ENCODE measurements around the gene CCDC34.

Gene CCDC34

GRCh38 chr11:27292637-27293010 lies 70.4 kb downstream of the CCDC34 start:
- in situ Hi-C loops (cut with MboI; ENCODE audit: low sequenced_read_pairs) = no loop called here

DNA sequence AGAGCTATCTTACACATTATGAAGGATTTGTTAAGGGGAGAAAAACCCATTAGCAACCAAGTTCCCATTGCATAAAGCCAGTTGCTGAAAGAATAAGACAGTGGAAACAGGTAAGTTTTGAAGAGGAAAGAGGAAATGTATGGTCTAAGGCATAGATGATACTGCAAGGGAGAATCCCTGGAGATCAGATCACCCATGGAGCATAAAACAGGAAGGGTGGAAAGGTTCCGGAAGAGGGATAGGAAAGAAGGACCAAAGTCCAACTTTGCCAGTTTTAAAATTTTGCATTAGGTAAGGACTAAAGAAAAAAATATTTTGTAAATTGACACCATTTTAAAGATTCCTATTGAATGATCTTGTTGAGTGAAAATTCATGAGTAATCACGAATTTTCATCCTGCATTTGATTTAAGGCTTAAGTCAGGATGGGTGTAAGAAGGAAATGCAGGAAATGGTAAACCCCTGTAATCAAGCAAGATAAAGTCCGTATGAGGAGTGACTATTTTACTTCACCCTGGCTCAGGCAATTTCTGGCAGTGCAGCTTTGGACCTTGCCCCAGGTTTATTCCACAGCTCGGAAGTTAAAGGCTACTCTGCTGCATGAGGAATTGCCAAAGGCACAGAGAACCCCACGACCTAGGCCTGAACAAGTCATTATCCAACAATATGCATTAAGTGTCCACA lies 70.9 kb downstream of the CCDC34 start:
- in situ Hi-C loops (cut with MboI; ENCODE audit: low sequenced_read_pairs) = no loop called here

DNA sequence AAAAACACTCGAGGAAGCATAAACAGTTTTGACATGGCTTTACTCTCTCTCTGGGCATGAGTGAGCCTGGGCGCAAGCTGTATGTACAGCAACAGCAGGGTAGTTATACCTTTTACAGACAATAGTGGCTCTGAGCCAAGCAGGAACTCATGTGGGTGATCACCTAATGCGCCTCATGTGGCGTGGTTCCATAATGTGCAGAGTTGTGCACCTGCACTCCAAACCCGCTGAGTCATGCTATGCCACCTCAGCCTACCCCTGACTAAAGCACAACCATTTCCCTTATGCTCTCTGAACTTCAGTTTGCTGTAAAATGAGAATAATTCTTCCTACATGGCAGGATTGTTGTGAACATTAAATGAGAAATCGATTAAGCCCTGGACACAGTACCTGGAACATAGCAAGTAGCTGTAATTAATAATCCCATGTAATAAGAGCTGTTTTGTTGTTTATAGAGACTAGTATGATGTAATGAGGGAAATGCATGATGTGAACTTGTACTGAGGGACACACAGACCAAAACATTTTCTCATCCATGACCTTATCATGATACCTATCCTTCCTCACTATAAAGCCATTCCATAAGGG lies 71.6 kb downstream of the CCDC34 start:
- in situ Hi-C loops (cut with MboI; ENCODE audit: low sequenced_read_pairs) = no loop called here

DNA sequence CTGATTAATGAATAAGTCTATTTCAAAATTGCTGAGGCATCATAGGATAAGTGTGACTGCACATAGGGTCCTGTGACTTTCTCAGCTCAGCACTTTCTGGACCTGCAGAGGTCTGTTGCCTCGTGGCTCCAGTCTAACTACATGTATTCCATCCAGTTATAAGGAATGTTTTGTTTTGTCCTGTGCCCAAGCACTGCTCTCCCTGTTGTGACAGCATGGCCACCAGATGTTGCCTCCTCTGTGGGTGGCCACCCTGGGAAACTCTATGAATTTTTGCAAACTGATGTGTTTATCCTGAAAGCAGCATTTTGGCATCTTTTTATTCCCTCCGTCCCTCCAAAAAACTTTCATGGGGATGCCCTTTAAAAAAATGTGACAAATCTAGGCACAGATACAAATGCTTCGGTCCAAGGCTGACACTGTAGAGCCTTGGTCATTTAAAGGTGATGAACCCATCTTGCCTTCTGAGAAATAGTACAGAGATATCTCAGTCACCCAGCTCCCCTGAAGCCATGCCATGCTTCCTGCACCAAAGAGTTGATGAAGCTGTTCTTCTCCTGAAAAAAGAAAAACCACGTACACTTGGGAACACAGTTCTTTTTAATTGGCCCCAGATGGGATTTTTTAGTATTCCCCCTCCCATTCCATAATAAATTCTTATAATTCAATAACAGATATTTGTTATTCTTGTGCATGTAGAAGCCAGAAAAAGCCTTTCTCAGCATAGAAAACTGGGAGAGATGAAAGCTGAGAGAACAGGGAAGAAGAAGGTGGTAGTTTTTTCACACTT lies 72.6 kb downstream of the CCDC34 start:
- in situ Hi-C loops (cut with MboI; ENCODE audit: low sequenced_read_pairs) = no loop called here

Measured in HL-60/S4 (cell line).